Measurements from ENCODE around the gene TSPAN1. TPM values are rescaled to one million over a fixed set of nuclear protein-coding genes. Genes with fewer than 3 reads are reported as not detected.

TSPAN1 gene
- total RNA-seq, 4 donors from 2014 or later = 1.6 to 3.1 TPM; not detected in 2

DNA sequence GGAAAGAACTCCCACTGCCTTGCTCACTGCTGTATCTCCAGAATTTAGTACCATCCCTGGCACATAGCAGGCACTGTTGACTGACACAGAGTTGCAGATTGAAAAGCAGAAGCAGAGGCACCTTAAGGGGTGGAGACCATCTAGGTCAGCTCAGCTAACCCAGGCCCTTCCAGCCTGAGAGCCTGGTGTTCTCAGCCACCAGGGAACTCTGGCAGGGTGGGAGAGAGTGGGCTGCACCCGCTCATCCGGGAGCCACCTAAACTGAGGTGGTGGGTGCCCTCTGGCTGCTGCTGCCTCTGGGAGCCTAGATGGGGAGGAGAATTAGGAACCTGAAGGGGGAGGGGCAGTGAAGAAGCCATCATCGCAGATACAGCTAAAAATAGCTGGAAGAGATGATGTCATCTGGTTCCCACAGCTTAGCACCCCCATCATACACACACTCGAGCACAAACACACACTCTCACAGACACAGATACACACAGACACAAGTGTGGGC, 1.5 kb upstream of the TSPAN1 start:
- TF ChIP-seq, protein P1, sequence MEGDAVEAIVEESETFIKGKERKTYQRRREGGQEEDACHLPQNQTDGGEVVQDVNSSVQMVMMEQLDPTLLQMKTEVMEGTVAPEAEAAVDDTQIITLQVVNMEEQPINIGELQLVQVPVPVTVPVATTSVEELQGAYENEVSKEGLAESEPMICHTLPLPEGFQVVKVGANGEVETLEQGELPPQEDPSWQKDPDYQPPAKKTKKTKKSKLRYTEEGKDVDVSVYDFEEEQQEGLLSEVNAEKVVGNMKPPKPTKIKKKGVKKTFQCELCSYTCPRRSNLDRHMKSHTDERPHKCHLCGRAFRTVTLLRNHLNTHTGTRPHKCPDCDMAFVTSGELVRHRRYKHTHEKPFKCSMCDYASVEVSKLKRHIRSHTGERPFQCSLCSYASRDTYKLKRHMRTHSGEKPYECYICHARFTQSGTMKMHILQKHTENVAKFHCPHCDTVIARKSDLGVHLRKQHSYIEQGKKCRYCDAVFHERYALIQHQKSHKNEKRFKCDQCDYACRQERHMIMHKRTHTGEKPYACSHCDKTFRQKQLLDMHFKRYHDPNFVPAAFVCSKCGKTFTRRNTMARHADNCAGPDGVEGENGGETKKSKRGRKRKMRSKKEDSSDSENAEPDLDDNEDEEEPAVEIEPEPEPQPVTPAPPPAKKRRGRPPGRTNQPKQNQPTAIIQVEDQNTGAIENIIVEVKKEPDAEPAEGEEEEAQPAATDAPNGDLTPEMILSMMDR (IDR thresholded peaks at IDR 0.05; ENCODE audit: low read depth) = no peak

GRCh38 chr1:46175243-46175642, 356 bp downstream of the TSPAN1 start:
- TF ChIP-seq, protein P1 (IDR thresholded peaks at IDR 0.05; ENCODE audit: low read depth) = no peak

GRCh38 chr1:46176211-46176865, 1.5 kb downstream of the TSPAN1 start, which contains the start of gene P3R3URF:
Gene P3R3URF, minus strand, starts transcription at chr1:46176488. Its CDS starts 17 bp downstream, at chr1:46176471.
- TF ChIP-seq, protein P1 (IDR thresholded peaks at IDR 0.05; ENCODE audit: low read depth) = no peak

- TF ChIP-seq, protein P1 (IDR thresholded peaks at IDR 0.05; ENCODE audit: low read depth) = no peak
Measured at GRCh38 chr1:46179138-46180081, 4.5 kb downstream of the TSPAN1 start.

GRCh38 chr1:46180082-46180616, 5.3 kb downstream of the TSPAN1 start:
- TF ChIP-seq, protein P1 (IDR thresholded peaks at IDR 0.05; ENCODE audit: low read depth) = no peak

- TF ChIP-seq, protein P1 (IDR thresholded peaks at IDR 0.05; ENCODE audit: low read depth) = no peak
Measured at GRCh38 chr1:46181343-46182260, 6.7 kb downstream of the TSPAN1 start.
